Mesendoderm (in vitro differentiated cells): Measurements from ENCODE around the gene UNC45B.
A peak's percentile ranks its signal among the peaks of the same experiment; 100 is the strongest.
"Not testable (repeated sequence)": the region's sequence is repeated elsewhere in the genome, so short reads cannot be mapped to it uniquely, and the experiment has no call there.

Source experiments
- DNase-seq: peaks from one replicate; pipeline ENCODE4 v3.0.0; 2013
- H2AK5ac ChIP-seq: 2 replicates; pipeline ENCODE4 v1.6.1; 2013; ENCODE audit warnings: low read length, inconsistent platforms
- H2BK120ac ChIP-seq: 2 replicates; pipeline ENCODE4 v1.6.1; 2013; ENCODE audit warnings: low read depth, mild to moderate bottlenecking, low read length, moderate library complexity, mixed read lengths
- H2BK15ac ChIP-seq: replicated peaks from 2 replicates; pipeline ENCODE4 v1.6.1; 2013; ENCODE audit warnings: low read depth, mild to moderate bottlenecking, moderate library complexity
- H2BK5ac ChIP-seq: 2 replicates; pipeline ENCODE4 v1.6.1; 2013; ENCODE audit warnings: low read length, inconsistent platforms
- H3K18ac ChIP-seq: 2 replicates; pipeline ENCODE4 v1.6.1; 2013; ENCODE audit warnings: mild to moderate bottlenecking, low read length, mixed read lengths
- H3K23ac ChIP-seq: one replicate; pipeline ENCODE4 v1.6.1; 2013; ENCODE audit warnings: low read length
- H3K27ac ChIP-seq: 2 replicates; pipeline ENCODE4 v1.5.1; 2013; ENCODE audit warnings: low read depth, mild to moderate bottlenecking, inconsistent platforms, low read length, moderate library complexity
- H3K27me3 ChIP-seq: 2 replicates; pipeline ENCODE4 v1.6.1; 2013; ENCODE audit warnings: low read length, control low read depth, mild to moderate bottlenecking, inconsistent platforms; ENCODE audit not compliant: insufficient read depth, poor library complexity
- H3K36me3 ChIP-seq: 2 replicates; pipeline ENCODE4 v1.6.1; 2013; ENCODE audit warnings: low read length, inconsistent platforms; ENCODE audit not compliant: control insufficient read depth, insufficient read depth
- H3K4ac ChIP-seq: one replicate; pipeline ENCODE4 v1.6.1; 2013; ENCODE audit warnings: low read depth, mild to moderate bottlenecking, low read length, moderate library complexity
- H3K4me1 ChIP-seq: 2 replicates; pipeline ENCODE4 v1.6.1; 2013; ENCODE audit warnings: low read depth, low read length, inconsistent platforms; ENCODE audit not compliant: control insufficient read depth
- H3K4me2 ChIP-seq: 2 replicates; pipeline ENCODE4 v1.6.1; 2013; ENCODE audit warnings: low read length
- H3K4me3 ChIP-seq: 2 replicates; pipeline ENCODE4 v1.5.1; 2013; ENCODE audit warnings: mild to moderate bottlenecking, low read length
- H3K56ac ChIP-seq: one replicate; pipeline ENCODE4 v1.6.1; 2013; ENCODE audit warnings: low read length
- H3K79me1 ChIP-seq: 2 replicates; pipeline ENCODE4 v1.6.1; 2013; ENCODE audit warnings: low read length, inconsistent platforms
- H3K79me2 ChIP-seq: 2 replicates; pipeline ENCODE4 v1.6.1; 2013; ENCODE audit warnings: mild to moderate bottlenecking, low read length; ENCODE audit not compliant: control insufficient read depth, insufficient read depth
- H3K9ac ChIP-seq: 2 replicates; pipeline ENCODE4 v1.6.1; 2013; ENCODE audit warnings: low read length, inconsistent platforms
- H4K5ac ChIP-seq: one replicate; pipeline ENCODE4 v1.6.1; 2013; ENCODE audit warnings: low read length
- H4K8ac ChIP-seq: one replicate; pipeline ENCODE4 v1.6.1; 2013; ENCODE audit warnings: low read depth, mild to moderate bottlenecking, control low read depth, low read length, moderate library complexity
- WGBS: extraction: QIAGEN DNeasy Blood & Tissue Kit; methylation state at CpG from one replicate; pipeline ENCODE4 v1.1.7; 2013; ENCODE audit warnings: low lambda C conversion rate, missing lambda C conversion rate; ENCODE audit not compliant: insufficient coverage; ENCODE audit errors: extremely low coverage; 5-methylcytosine and 5-hydroxymethylcytosine counted together

The UNC45B gene

GRCh38 chr17:35110791-35111190, 36.8 kb upstream of the UNC45B start:
- not testable (repeated sequence) for H3K18ac ChIP-seq, H3K9ac ChIP-seq, H3K79me1 ChIP-seq, H3K27me3 ChIP-seq, H2AK5ac ChIP-seq, H3K79me2 ChIP-seq, DNase-seq, H4K8ac ChIP-seq, H3K4me1 ChIP-seq, H3K56ac ChIP-seq, H3K23ac ChIP-seq, H3K27ac ChIP-seq, H3K4me2 ChIP-seq, H4K5ac ChIP-seq, H3K36me3 ChIP-seq, H3K4ac ChIP-seq, H3K4me3 ChIP-seq, H2BK120ac ChIP-seq, H2BK15ac ChIP-seq, H2BK5ac ChIP-seq
- no CpG with 5 or more reads among the region's 17 CpGs for WGBS

DNA sequence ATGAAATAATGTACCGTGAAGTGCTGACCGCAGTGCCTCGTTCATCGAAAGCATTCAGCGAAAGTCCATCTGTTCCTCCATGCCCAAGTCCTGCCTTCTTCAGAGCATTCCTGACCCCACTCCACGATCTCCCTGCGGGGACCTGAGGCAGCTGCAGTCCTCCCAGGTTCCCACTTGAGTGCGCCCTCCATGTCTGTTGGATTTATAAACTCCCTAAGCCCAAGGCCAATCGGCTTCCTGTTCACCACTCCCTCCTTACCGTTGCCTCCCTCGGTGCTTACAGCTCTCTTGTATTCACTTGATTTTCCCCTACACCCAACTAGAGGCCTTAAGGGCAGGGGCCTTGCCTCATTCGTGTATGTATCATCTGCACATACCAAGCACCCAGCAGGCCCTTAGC, 30.8 kb upstream of the UNC45B start:
- no peaks in the 10 kb centered on the region for H3K36me3 ChIP-seq
- H3K79me2 ChIP-seq: no peaks in the 10 kb centered on the region
- peak overlapping the region; percentile 51 for H3K56ac ChIP-seq
- DNase-seq: peak; percentile 55
- H4K8ac ChIP-seq: no peak overlapping the region
- no peak overlapping the region for H2BK15ac ChIP-seq
- no peak overlapping the region for H3K18ac ChIP-seq
- no peak overlapping the region for H3K4me2 ChIP-seq
- no peak overlapping the region for H3K23ac ChIP-seq
- H3K79me1 ChIP-seq: peaks cover 6% of the 10 kb centered on the region
- no peaks in the 10 kb centered on the region for H3K4me1 ChIP-seq
- WGBS: no CpG with 5 or more reads among the region's 12 CpGs
- no peak overlapping the region for H2BK120ac ChIP-seq
- H3K4ac ChIP-seq: no peak overlapping the region
- no peak overlapping the region for H3K4me3 ChIP-seq
- no peak overlapping the region for H4K5ac ChIP-seq
- H3K9ac ChIP-seq: no peak overlapping the region
- H2BK5ac ChIP-seq: no peak overlapping the region
- no peak overlapping the region for H3K27ac ChIP-seq
- no peak overlapping the region for H2AK5ac ChIP-seq
- H3K27me3 ChIP-seq: no peaks in the 10 kb centered on the region

GRCh38 chr17:35117984-35118383, 29.6 kb upstream of the UNC45B start:
- no peaks in the 10 kb centered on the region for H3K4me1 ChIP-seq
- H2BK120ac ChIP-seq: no peak overlapping the region
- no peak overlapping the region for H2AK5ac ChIP-seq
- H4K5ac ChIP-seq: no peak overlapping the region
- no peak overlapping the region for H3K27ac ChIP-seq
- no peak overlapping the region for H3K18ac ChIP-seq
- H3K56ac ChIP-seq: peak overlapping the region; percentile 60
- H2BK15ac ChIP-seq: no peak overlapping the region
- no peak overlapping the region for H3K23ac ChIP-seq
- peaks cover 6% of the 10 kb centered on the region for H3K79me1 ChIP-seq
- DNase-seq: no peak
- no peak overlapping the region for H3K4me3 ChIP-seq
- no peaks in the 10 kb centered on the region for H3K79me2 ChIP-seq
- no peak overlapping the region for H3K4ac ChIP-seq
- H3K36me3 ChIP-seq: no peaks in the 10 kb centered on the region
- H4K8ac ChIP-seq: no peak overlapping the region
- H3K9ac ChIP-seq: no peak overlapping the region
- H3K4me2 ChIP-seq: no peak overlapping the region
- no peaks in the 10 kb centered on the region for H3K27me3 ChIP-seq
- no peak overlapping the region for H2BK5ac ChIP-seq

- Histone ChIP-seq H3K4ac (no peak within 1 kb of the TSS), H3K9ac (peak within 1 kb of the TSS; percentile 86), H3K27ac (peak within 1 kb of the TSS; percentile 34), H2BK5ac (peak within 1 kb of the TSS; percentile 70), H3K79me1 (peaks cover 6% of the 10 kb centered on the region), H3K4me1 (no peaks in the 10 kb centered on the region), H3K36me3 (no peaks in the 10 kb centered on the region), H2BK120ac (no peak within 1 kb of the TSS), H2BK15ac (no peak within 1 kb of the TSS), H3K56ac (peak within 1 kb of the TSS; percentile 97), H3K18ac (no peak within 1 kb of the TSS), H4K8ac (no peak within 1 kb of the TSS), H3K4me3 (peak within 1 kb of the TSS; percentile 62), H3K27me3 (no peaks in the 10 kb centered on the region), H4K5ac (no peak within 1 kb of the TSS), H3K23ac (peak within 1 kb of the TSS; percentile 3), H2AK5ac (no peak within 1 kb of the TSS), H3K79me2 (no peaks in the 10 kb centered on the region), H3K4me2 (peak within 1 kb of the TSS; percentile 92)
- WGBS: no CpG with 5 or more reads among the region's 72 CpGs
- DNase-seq: peak; percentile 90
These were observed 28.0 kb upstream of the UNC45B start, which contains the start of gene RAD51D for GRCh38 chr17:35119370-35120165. Gene RAD51D (minus strand): TSS chr17:35119860. CDS start chr17:35119613, 247 bp downstream.

GRCh38 chr17:35121315-35121714, 26.3 kb upstream of the UNC45B start, which contains the start of gene FNDC8:
Gene FNDC8 (plus strand): TSS chr17:35121615. CDS start chr17:35121694, 79 bp downstream.
- Histone ChIP-seq H3K9ac (no peak within 1 kb of the TSS), H4K8ac (no peak within 1 kb of the TSS), H3K4ac (no peak within 1 kb of the TSS), H2AK5ac (no peak within 1 kb of the TSS), H3K56ac (no peak within 1 kb of the TSS), H3K27me3 (no peaks in the 10 kb centered on the region), H3K4me2 (no peak within 1 kb of the TSS), H3K23ac (no peak within 1 kb of the TSS), H3K36me3 (no peaks in the 10 kb centered on the region), H2BK120ac (no peak within 1 kb of the TSS), H3K18ac (no peak within 1 kb of the TSS), H2BK15ac (no peak within 1 kb of the TSS), H3K79me2 (no peaks in the 10 kb centered on the region), H3K4me3 (no peak within 1 kb of the TSS), H2BK5ac (no peak within 1 kb of the TSS), H4K5ac (no peak within 1 kb of the TSS), H3K27ac (no peak within 1 kb of the TSS), H3K4me1 (no peaks in the 10 kb centered on the region), H3K79me1 (peaks cover 2% of the 10 kb centered on the region)
- no CpG with 5 or more reads among the region's 3 CpGs for WGBS
- no peak for DNase-seq
